NCI-H1417 (cell line): ENCODE results near the gene RERGL.
"Not testable (repeated sequence)": the region's sequence is repeated elsewhere in the genome, so short reads cannot be mapped to it uniquely, and the experiment has no call there.

Experiments
- DNase-seq, 3 experiments: peaks; one replicate each; lab custom pipeline; 2025; lab: John Stamatoyannopoulos, UW

Gene RERGL

GRCh38 chr12:18090093-18090492, at the start of gene RERGL:
RERGL (minus strand) TSS chr12:18090193; CDS start chr12:18090140, 53 bp downstream.
- DNase-seq, result no peak

GRCh38 chr12:18139254-18139653, 49.3 kb upstream of the RERGL start:
- no peak for DNase-seq

- no peak for DNase-seq
Observed at GRCh38 chr12:18135509-18135908, 45.5 kb upstream of the RERGL start.

GRCh38 chr12:18135086-18135485, 45.1 kb upstream of the RERGL start:
- no peak for DNase-seq

- DNase-seq, result no peak
Observed at GRCh38 chr12:18130851-18131250, 40.9 kb upstream of the RERGL start.

- DNase-seq, result no peak
Observed at GRCh38 chr12:18123707-18124106, 33.7 kb upstream of the RERGL start.

- DNase-seq, result no peak
Observed at GRCh38 chr12:18120899-18121298, 30.9 kb upstream of the RERGL start.

GRCh38 chr12:18108611-18109010, 18.6 kb upstream of the RERGL start:
- no peak for DNase-seq

- no peak for DNase-seq
Observed at GRCh38 chr12:18103624-18104023, 13.6 kb upstream of the RERGL start.

- DNase-seq, result no peak
Observed at GRCh38 chr12:18101043-18101442, 11.1 kb upstream of the RERGL start.

GRCh38 chr12:18084080-18084479, 5.9 kb downstream of the RERGL start:
- DNase-seq, result no peak

- DNase-seq, result no peak
Observed at GRCh38 chr12:18079541-18080246, 10.3 kb downstream of the RERGL start.

- DNase-seq, result peak in 2 of 3 experiments; percentile 25 to 62
Observed at GRCh38 chr12:18074001-18074400, 16.0 kb downstream of the RERGL start.

- DNase-seq, result no peak
Observed at GRCh38 chr12:18072723-18073122, 17.3 kb downstream of the RERGL start.

GRCh38 chr12:18071336-18071735, 18.7 kb downstream of the RERGL start:
- peak in 2 of 3 experiments; percentile 47 to 90 for DNase-seq

- no peak for DNase-seq
Observed at GRCh38 chr12:18068355-18068754, 21.6 kb downstream of the RERGL start.

GRCh38 chr12:18066666-18067065, 23.3 kb downstream of the RERGL start:
- peak in 1 of 3 experiments; percentile 50 for DNase-seq

- not testable (repeated sequence) for DNase-seq
Observed at GRCh38 chr12:18062867-18063266, 27.1 kb downstream of the RERGL start.

GRCh38 chr12:18057051-18057450, 32.9 kb downstream of the RERGL start:
- no peak for DNase-seq

GRCh38 chr12:18054925-18055619, 34.9 kb downstream of the RERGL start:
- peak in 1 of 3 experiments; percentile 53 for DNase-seq

GRCh38 chr12:18045446-18045992, 44.5 kb downstream of the RERGL start:
- no peak for DNase-seq

GRCh38 chr12:18040060-18040742, 49.8 kb downstream of the RERGL start:
- DNase-seq, result not testable (repeated sequence)
